ENCODE measurements around the gene POLR3K. TPM values are rescaled to one million over a fixed set of nuclear protein-coding genes. Genes with fewer than 3 reads are reported as not detected.

The POLR3K gene
- total RNA-seq, 4 donors from 2014 or later, result 2.0 to 2.8 (median 2.7) TPM

DNA sequence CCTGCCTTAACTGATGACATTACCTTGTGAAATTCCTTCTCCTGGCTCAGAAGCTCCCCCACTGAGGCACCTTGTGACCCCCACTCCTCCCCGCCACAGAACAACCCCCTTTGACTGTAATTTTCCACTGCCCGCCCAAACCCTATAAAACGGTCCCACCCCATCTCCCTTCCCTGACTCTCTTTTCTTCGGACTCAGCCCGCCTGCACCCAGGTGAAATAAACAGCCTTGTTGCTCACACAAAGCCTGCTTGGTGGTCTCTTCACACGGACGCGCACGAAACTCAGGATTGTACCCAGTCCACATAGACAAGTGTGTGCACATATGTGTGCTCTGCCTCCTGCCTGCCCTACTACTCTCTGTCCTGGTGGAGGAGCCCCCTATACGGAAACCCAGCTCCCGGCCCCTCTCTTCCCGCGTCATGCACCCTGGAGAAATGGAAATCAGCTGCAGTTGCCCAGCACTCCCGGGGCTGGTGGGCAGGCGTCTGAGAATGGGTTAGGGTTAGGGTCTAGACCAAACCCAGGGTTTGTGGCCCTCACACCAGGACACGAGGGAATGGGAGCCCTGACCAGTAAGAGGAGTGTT, 21.4 kb upstream of the POLR3K start:
- TF ChIP-seq EP300 (IDR thresholded peaks at IDR 0.05) (no peak), POLR2A (IDR thresholded peaks at IDR 0.05) (no peak), POLR2AphosphoS5 (IDR thresholded peaks at IDR 0.05) (no peak)
- TF ChIP-seq, protein P1, sequence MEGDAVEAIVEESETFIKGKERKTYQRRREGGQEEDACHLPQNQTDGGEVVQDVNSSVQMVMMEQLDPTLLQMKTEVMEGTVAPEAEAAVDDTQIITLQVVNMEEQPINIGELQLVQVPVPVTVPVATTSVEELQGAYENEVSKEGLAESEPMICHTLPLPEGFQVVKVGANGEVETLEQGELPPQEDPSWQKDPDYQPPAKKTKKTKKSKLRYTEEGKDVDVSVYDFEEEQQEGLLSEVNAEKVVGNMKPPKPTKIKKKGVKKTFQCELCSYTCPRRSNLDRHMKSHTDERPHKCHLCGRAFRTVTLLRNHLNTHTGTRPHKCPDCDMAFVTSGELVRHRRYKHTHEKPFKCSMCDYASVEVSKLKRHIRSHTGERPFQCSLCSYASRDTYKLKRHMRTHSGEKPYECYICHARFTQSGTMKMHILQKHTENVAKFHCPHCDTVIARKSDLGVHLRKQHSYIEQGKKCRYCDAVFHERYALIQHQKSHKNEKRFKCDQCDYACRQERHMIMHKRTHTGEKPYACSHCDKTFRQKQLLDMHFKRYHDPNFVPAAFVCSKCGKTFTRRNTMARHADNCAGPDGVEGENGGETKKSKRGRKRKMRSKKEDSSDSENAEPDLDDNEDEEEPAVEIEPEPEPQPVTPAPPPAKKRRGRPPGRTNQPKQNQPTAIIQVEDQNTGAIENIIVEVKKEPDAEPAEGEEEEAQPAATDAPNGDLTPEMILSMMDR (IDR thresholded peaks at IDR 0.05), result no peak
- WGBS, result 80% methylated on average over 11 of the region's 16 CpGs
- H3K4me3 ChIP-seq, result no peak overlapping the region
- peaks cover 88% of the 10 kb centered on the region for H3K4me1 ChIP-seq
- H3K9me3 ChIP-seq, result no peaks in the 10 kb centered on the region
- H3K27ac ChIP-seq, result peak overlapping the region; percentile 89
- H3K27me3 ChIP-seq, result no peaks in the 10 kb centered on the region
- peaks cover 4% of the 10 kb centered on the region for H3K36me3 ChIP-seq
- no peak for DNase-seq (ENCODE audit: low spot score in 2 of 2)

DNA sequence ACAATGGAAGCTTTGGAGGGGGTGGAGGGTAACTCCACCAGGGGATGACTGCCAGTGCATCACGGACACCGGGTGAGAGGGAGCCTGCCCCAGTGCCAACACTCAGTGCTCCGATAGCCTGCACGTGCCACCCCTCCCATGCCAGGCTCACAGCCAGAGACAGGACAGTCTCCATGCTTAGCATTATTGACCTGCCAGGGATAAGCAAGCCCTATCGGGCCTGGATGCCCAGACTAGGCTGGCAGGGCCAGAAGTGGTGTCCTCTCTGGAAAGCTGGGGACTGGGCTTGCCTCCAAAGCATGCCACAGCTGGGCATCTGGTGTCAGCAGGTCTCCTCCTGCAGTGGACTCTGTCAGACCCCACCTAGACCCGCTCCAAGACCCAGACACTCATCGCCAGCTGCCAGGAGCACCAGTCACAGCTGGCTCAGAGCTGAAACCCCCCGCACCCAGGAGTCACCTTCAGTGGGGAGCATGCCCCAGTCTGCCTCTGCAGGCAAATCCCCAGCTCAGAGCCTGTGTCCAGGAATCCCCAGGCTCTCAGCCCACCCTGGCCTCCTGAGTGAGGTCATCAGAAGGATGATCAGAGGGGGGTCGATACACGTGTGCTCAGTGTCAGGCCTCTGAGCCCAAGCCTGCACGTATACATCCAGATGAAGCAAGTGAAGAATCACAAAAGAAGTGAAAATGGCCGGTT, 20.8 kb upstream of the POLR3K start:
- Histone ChIP-seq H3K4me1 (peaks cover 88% of the 10 kb centered on the region), H3K27me3 (no peaks in the 10 kb centered on the region), H3K9me3 (no peaks in the 10 kb centered on the region), H3K27ac (peak overlapping the region; percentile 92), H3K36me3 (no peaks in the 10 kb centered on the region), H3K4me3 (no peak overlapping the region)
- WGBS, result 36% methylated on average over 8 of the region's 12 CpGs
- TF ChIP-seq EP300 (IDR thresholded peaks at IDR 0.05), result no peak
- TF ChIP-seq, protein P1 (IDR thresholded peaks at IDR 0.05), result no peak
- TF ChIP-seq POLR2A (IDR thresholded peaks at IDR 0.05), result no peak
- TF ChIP-seq POLR2AphosphoS5 (IDR thresholded peaks at IDR 0.05), result no peak
- DNase-seq (ENCODE audit: low spot score in 2 of 2), result no peak

DNA sequence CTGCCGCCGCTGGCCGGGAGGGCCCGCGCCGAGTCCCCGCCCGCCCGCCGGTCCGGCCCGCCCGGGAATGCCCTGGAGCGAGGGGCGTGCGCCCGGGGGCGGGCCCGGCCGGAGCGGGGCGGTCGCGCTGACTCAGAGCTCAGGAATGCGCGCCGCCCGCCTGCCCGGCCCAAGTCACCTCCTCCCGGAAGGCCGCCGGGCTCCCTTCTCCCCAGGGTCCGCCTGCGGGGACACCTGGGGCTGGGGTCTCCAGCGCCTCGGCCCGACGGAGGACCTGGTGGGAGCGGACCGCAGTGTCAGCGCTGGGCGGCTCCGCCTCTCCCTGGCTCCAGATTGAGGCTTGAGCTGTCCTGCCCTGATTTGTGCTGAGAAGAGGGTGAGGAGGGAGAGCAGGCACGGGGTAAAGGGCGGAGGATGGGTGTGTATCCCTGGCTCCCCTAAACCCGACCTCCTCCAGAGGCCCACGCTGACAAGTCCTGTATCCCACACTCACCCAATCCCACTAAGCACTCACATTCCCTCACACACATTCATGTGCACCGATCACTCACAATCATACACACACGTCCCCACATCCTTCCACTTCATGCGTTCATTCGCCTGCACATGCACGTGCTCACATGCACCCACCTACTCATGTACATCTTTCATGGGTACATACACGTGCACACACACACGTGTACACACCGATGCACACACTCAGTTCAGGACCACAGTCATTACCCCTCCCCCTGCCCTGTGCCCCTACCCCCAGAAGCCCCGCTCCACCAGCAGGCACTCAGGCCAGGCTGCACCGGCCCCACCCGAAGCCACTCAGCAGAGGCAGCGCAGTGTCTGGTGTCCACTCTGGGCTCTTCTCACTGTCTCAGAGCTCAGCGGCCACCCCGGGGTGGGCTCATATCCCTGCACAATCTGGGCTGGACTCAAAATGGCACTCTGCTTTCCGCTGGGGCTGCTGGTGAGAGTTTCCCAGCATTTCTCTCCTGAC, 19.4 kb upstream of the POLR3K start, which contains the start of gene RHBDF1:
Gene RHBDF1, minus strand, starts transcription at position 71 of the 988 bp plus-strand sequence. CDS start 7,616 bp downstream, outside the sequence.
- H3K4me3 ChIP-seq, result peak within 1 kb of the TSS; percentile 65
- H3K9me3 ChIP-seq, result no peaks in the 10 kb centered on the region
- no peaks in the 10 kb centered on the region for H3K27me3 ChIP-seq
- H3K4me1 ChIP-seq, result peaks cover 93% of the 10 kb centered on the region
- WGBS, result 54% methylated on average over 16 of the region's 62 CpGs
- H3K36me3 ChIP-seq, result no peaks in the 10 kb centered on the region
- TF ChIP-seq POLR2A (IDR thresholded peaks at IDR 0.05), result no peak
- peak in 1 of 3 donors; percentile 62 for TF ChIP-seq POLR2AphosphoS5 (IDR thresholded peaks at IDR 0.05)
- H3K27ac ChIP-seq, result peak within 1 kb of the TSS; percentile 92
- no peak for DNase-seq (ENCODE audit: low spot score in 2 of 2)

DNA sequence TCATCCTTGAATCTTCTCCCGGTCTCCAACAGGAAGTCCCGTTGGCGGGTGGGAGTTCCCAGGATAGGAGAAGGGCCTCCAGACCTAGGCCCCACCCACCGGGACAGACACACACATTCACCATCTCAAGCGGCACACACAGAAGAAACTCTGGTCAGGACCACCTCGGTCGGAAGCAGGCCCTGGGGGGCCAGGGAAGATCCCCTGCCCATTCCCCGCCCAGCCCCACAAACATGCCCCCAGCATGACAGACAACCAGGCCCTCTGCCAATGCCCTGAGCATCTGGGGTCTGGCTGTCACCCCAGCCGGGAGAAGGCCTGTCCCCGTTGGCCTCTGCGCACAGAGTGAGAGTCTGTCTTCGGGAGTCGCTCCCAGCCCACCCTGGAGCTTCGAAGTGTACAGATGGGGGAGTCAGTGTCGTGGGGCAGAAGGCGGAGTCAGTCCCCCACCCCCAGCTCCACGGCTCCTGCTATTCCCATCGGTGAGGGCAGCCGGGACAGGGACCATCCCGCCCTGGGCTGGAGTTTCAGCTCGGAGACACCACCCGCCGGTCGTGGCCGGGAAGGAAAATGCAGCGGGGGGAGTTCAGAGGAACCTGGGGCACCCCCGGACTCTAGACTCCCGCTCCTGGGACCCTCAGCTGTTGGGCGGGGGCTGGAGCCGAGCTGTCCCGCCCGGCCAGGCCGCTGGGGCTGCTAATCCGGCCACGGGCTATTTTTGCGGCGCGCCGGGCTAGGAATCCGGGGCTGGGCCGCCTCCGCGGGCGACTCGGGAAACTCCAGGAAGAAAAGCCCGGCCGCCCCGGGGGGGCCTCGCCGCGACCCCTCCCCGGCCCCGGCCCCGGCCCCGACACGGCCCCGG, 18.4 kb upstream of the POLR3K start:
- Histone ChIP-seq H3K4me3 (peak overlapping the region; percentile 65), H3K4me1 (peaks cover 93% of the 10 kb centered on the region), H3K27me3 (no peaks in the 10 kb centered on the region), H3K36me3 (no peaks in the 10 kb centered on the region), H3K27ac (peak overlapping the region; percentile 92), H3K9me3 (no peaks in the 10 kb centered on the region)
- TF ChIP-seq POLR2A (IDR thresholded peaks at IDR 0.05), result peak in 1 of 2 donors; percentile 21
- TF ChIP-seq, protein P1 (IDR thresholded peaks at IDR 0.05), result no peak
- DNase-seq (ENCODE audit: low spot score in 2 of 2), result peak; percentile 89 to 95
- no CpG with 5 or more reads among the region's 57 CpGs for WGBS

DNA sequence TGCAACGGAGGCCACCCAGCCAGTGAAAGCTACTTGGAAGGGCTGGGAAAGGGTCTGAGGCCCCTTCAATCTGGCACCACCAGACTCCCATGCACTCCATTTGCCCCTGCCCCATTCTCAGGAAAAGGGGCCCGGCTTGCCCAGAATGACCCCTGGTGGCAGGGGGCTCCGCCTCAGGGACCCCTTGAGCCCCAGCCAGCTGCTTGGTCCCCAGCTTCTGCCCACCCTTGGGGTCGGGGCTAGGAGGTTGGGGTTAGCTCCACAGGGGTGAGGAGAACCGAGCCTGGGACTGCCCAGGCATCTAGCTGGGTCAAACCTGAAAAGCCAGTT, 17.8 kb upstream of the POLR3K start:
- no peaks in the 10 kb centered on the region for H3K27me3 ChIP-seq
- no peaks in the 10 kb centered on the region for H3K9me3 ChIP-seq
- H3K36me3 ChIP-seq, result no peaks in the 10 kb centered on the region
- H3K27ac ChIP-seq, result peak overlapping the region; percentile 92
- WGBS, result 7% methylated on average over 3 of the region's 5 CpGs
- no peak for DNase-seq (ENCODE audit: low spot score in 2 of 2)
- peak overlapping the region; percentile 65 for H3K4me3 ChIP-seq
- TF ChIP-seq, protein P1 (IDR thresholded peaks at IDR 0.05), result no peak
- no peak for TF ChIP-seq EP300 (IDR thresholded peaks at IDR 0.05)
- H3K4me1 ChIP-seq, result peaks cover 93% of the 10 kb centered on the region

Measured in suprapubic skin (tissue), 4 donors.